Gastroesophageal sphincter (tissue), 3 donors: ENCODE data around the gene SUOX.

Source experiments
- EP300 ChIP-seq: sonication (generic); formaldehyde crosslinking; IDR thresholded peaks from one replicate; pipeline ENCODE4 v1.6.1; 2017; ENCODE audit warnings: antibody characterized with exemption, mild to moderate bottlenecking
- POLR2A ChIP-seq, 2 donors: fragments of 450-650 bp; IDR thresholded peaks; one replicate each; pipeline ENCODE4 v1.6.1; 2017; ENCODE audit warnings: antibody characterized with exemption in 2 of 2, mild to moderate bottlenecking in 2 of 2, moderate library complexity in 1 of 2
- POLR2AphosphoS5 ChIP-seq: sonication (generic); formaldehyde crosslinking; IDR thresholded peaks from one replicate; pipeline ENCODE4 v1.6.1; 2017; ENCODE audit warnings: antibody characterized with exemption
- TF ChIP-seq, protein P1 (sequence below), 4 experiments: fragments of 200-600 bp in 2 of 4; fragments of 450-650 bp in 2 of 4; sonication (generic) in 1 of 4; IDR thresholded peaks; one replicate each; pipeline ENCODE4 v1.5.1; 2017 to 2019; ENCODE audit warnings: antibody characterized with exemption in 4 of 4, mild to moderate bottlenecking in 2 of 4, moderate library complexity in 2 of 4

DNA sequence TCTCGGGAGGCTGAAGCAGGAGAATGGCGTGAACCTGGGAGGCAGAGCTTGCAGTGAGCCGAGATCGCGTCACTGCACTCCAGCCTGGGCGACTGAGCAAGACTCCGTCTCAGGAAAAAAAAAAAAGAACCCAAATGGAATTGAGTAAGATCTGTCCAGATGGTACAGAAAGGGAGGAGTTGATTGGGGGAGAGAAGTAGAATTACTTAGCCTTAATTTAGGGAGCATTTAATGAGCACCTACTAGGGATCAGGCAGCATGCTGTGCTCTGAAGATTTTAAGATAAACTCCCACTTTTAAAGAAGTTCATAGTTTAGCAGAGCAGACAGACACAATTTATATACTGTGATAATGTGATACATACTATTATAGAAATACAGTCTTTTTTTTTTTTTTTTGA is 18.7 kb upstream of the SUOX start:
- TF ChIP-seq POLR2A (IDR thresholded peaks at IDR 0.05) = no peak
- no peak for TF ChIP-seq POLR2AphosphoS5
- TF ChIP-seq, protein P1, sequence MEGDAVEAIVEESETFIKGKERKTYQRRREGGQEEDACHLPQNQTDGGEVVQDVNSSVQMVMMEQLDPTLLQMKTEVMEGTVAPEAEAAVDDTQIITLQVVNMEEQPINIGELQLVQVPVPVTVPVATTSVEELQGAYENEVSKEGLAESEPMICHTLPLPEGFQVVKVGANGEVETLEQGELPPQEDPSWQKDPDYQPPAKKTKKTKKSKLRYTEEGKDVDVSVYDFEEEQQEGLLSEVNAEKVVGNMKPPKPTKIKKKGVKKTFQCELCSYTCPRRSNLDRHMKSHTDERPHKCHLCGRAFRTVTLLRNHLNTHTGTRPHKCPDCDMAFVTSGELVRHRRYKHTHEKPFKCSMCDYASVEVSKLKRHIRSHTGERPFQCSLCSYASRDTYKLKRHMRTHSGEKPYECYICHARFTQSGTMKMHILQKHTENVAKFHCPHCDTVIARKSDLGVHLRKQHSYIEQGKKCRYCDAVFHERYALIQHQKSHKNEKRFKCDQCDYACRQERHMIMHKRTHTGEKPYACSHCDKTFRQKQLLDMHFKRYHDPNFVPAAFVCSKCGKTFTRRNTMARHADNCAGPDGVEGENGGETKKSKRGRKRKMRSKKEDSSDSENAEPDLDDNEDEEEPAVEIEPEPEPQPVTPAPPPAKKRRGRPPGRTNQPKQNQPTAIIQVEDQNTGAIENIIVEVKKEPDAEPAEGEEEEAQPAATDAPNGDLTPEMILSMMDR (IDR thresholded peaks at IDR 0.05) = no peak
- TF ChIP-seq EP300 = no peak
